T-helper 2 cell treated with Interferon-gamma antibody and Interleukin-4, amounts not matched to agents 100 ng/mL and 5 ng/mL, for 36 hours (primary cell): ENCODE results near the gene TNRC18. TPM values are rescaled to one million over a fixed set of nuclear protein-coding genes. Genes with fewer than 3 reads are reported as not detected.

Experiments
- intact Hi-C: fragments of 100-400 bp; cut with micrococcal nuclease; formaldehyde crosslinking; loops from one replicate; pipeline ENCODE4 v1.15.1; 2023
- total RNA-seq: library from RNA; stranded (reverse); gene quantifications from 2 replicates; pipeline ENCODE4 v1.2.3, GENCODE V29; 2022

Gene TNRC18
- total RNA-seq, 1 donor from 2014 or later, result 51.4 TPM

GRCh38 chr7:5450549-5451327 is 27.1 kb upstream of the TNRC18 start:
- intact Hi-C loops, result no loop called here

- intact Hi-C loops, result no loop called here
These were observed 24.9 kb upstream of the TNRC18 start for GRCh38 chr7:5448378-5449037.

GRCh38 chr7:5445981-5446594 is 22.5 kb upstream of the TNRC18 start:
- intact Hi-C loops, result no loop called here

GRCh38 chr7:5443678-5444077 is 20.0 kb upstream of the TNRC18 start:
- intact Hi-C loops, result no loop called here

- intact Hi-C loops, result no loop called here
These were observed 19.2 kb upstream of the TNRC18 start for GRCh38 chr7:5442757-5443305.

- intact Hi-C loops, result no loop called here
These were observed 18.3 kb upstream of the TNRC18 start for GRCh38 chr7:5441840-5442503.

- intact Hi-C loops, result no loop called here
These were observed 16.2 kb upstream of the TNRC18 start for GRCh38 chr7:5439572-5440496.

GRCh38 chr7:5439209-5439571 is 15.6 kb upstream of the TNRC18 start:
- intact Hi-C loops, result no loop called here

- intact Hi-C loops, result no loop called here
These were observed 14.4 kb upstream of the TNRC18 start for GRCh38 chr7:5437987-5438386.

GRCh38 chr7:5437348-5437892 is 13.8 kb upstream of the TNRC18 start:
- intact Hi-C loops, result no loop called here

- intact Hi-C loops, result no loop called here
These were observed 12.5 kb upstream of the TNRC18 start for GRCh38 chr7:5436003-5436678.

GRCh38 chr7:5435291-5436002 is 11.8 kb upstream of the TNRC18 start:
- intact Hi-C loops, result no loop called here

GRCh38 chr7:5433181-5433580 is 9.5 kb upstream of the TNRC18 start:
- intact Hi-C loops, result no loop called here

- intact Hi-C loops, result no loop called here
These were observed 9.1 kb upstream of the TNRC18 start for GRCh38 chr7:5432691-5433090.

- intact Hi-C loops, result no loop called here
These were observed 8.0 kb upstream of the TNRC18 start for GRCh38 chr7:5431560-5432015.

- intact Hi-C loops, result no loop called here
These were observed 6.9 kb upstream of the TNRC18 start for GRCh38 chr7:5430612-5430947.

- intact Hi-C loops, result no loop called here
These were observed 6.4 kb upstream of the TNRC18 start for GRCh38 chr7:5429857-5430611.

- intact Hi-C loops, result no loop called here
These were observed 5.7 kb upstream of the TNRC18 start for GRCh38 chr7:5429253-5429856.
